ENCODE results near the gene SAMD11.
A peak's percentile ranks its signal among the peaks of the same experiment; 100 is the strongest.
"Not testable (repeated sequence)": the region's sequence is repeated elsewhere in the genome, so short reads cannot be mapped to it uniquely, and the experiment has no call there.

The SAMD11 gene

DNA sequence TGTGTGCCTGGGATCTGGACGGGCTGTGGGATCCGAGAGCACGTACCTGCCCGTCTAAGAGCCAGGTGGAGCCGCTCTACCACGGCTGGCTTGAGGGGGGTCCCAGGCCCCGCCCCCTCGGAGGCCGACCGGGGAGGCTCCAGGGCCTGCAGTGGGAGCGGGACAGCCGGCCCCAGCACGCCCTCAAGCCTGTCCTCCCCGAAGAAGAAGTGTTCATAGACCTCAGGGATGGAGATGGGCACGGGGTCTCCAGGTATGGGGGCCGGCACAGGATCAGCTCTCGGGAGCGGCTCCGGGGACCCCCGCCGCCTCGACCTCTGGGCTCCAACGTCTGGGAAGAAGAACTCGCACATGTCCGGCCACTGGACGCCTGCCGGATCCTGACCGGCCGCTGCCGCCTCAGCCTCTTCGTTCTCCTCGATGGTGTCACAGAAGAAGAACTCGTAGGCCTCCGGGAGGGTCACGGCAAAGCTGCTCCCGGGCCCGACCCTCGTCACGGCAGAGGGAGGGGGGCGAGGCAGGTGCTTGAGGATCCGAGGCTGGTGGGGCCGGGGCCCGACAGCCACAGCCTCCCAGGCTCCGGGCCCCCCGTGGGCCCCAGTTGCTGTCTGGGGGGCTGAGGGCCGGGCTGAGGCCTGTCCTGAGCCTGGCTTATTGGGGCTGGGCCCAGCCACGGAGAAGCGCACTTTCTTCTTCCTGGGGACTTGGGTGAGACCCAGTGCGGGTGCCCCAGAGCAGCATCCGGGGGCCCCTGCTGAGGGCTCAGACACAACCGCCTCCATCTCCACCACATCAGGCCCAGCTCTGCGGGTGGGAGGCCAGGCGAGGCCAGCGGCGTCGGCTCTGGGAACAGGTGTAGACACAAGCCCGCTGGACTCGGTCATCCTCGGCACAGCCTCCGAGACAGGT, 55.4 kb downstream of the SAMD11 start:
- no peak for DNase-seq

DNA sequence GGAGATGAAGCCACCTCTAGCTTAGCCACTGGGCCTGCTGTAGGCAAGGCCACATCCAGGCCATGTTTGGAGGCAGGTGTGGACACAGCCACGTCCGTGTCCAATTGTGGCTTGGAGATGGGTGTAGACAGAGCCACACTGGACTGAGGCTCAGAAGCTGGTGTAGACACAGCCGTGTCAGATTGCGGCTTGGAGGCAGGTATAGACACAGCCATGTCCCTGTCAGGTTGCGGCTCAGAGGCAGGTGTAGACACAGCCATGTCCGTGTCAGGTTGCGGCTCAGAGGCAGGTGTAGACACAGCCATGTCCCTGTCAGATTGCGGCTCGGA, 56.0 kb downstream of the SAMD11 start:
- no peak for DNase-seq

DNA sequence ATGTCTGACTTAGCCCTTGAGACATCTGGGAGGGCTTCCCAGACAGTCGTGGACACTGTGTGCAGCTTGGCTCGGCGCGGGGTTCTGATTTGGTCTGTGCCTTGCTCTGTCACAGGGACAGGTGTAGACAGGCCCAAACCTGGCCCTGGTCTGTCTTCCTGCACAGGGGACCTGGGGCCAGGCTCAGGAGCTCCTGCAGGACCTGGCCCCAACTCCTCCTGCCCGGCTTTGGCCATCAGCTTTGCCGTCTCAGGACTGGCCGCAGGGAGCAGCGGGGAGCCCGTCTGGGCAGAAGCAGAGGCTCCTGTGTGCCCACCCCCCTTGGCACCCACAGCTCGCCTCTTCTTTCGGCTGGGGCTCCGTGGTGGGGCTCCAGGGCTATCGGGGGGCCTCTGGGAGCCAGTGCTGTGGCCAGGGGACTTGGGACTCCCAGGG, 56.4 kb downstream of the SAMD11 start:
- DNase-seq: no peak

DNA sequence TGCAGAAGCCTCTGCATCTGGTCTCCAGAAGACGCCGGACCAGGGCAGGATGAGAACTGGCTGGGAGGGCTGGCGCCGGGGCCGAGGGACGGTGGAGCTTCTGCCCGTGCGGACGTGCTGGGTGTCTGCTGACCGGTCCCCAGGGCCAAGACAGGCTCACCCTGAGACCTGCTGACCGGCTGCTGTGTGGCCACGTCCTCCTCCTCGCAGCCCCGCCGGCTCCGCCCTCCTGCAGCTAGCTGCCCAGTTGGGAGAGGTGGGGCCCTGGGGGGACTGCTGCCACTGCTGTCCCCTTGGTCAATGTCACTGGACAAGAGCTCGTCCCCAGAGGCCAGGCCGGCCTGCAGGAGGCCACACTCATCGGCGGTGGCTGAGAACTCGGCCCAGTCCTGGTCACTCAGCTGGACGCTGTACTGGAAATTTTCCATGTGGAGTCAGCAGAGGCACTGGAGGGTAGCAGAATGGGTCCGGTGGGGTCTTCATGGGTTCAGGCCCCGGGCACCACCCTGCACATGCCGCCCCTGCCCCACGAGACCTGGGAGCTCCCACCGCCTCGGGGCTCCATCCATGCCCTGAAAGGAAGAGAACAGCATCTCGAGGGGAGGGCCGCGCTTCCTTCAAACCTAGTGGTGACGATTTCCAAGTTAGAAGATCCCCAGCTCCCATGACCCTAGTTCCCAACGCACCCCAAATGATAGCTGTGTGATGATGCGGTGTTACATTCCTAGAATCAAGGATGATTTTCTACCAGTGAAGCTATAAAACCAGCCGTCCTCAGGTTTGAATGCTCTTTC, 57.1 kb downstream of the SAMD11 start:
- DNase-seq: no peak

DNA sequence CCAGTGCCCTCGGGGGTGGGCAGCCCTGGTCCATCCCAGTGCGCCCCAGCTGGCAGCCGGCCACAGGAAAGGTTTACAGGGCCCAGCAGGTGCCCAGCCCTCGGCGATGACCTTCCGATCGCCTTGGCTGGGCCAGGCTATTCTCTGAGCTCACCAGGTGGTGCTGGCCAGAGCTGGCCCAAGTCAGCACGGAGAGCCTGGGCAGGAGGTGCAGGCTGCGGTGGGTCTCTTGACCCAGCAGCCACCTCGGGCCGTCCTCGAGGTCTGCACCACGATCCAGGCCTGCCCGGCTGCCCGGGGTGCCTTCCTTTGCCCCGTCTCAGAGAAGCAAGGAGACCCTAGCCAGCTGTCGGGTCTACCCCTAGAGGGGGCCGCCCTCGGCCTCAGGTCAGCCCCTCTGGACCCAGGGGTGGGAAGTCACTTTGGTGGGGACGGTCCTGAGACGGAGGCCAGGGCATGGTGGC, 57.8 kb downstream of the SAMD11 start:
- no peak for DNase-seq

DNA sequence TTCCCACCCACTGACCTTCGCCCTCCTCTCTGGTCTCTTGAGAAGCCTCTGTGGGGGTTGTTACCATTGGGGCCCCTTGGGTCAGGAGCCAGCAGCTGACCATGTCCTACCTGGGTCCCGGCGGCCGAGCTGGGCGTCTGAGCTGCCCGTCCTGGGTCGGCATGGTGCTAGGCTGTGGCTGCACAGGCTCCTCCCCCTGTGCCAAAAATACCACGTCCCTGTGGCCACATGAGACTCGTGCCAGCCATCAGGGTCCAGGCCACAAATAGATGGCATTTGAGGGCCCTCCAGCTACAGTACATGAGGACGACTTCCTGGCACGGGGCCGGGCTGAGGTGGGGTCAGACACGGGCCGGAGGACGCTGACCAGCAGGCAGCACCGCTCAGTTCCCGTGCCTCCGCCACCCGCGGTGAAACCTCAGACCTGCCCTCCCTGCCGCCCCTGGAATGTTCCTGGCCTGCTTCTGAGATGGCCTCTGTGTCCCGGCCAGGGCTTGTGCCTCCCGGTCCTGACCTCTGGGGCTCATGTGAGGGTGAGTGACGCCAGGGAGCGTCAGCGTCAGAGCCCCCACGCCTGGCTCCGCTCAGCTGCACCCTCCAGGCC, 58.3 kb downstream of the SAMD11 start, which contains the start of gene PERM1:
Gene PERM1 (minus strand): TSS at position 139 of the 604 bp plus-strand sequence. CDS start 1,064 bp downstream, outside the sequence.
- no peak for DNase-seq

DNA sequence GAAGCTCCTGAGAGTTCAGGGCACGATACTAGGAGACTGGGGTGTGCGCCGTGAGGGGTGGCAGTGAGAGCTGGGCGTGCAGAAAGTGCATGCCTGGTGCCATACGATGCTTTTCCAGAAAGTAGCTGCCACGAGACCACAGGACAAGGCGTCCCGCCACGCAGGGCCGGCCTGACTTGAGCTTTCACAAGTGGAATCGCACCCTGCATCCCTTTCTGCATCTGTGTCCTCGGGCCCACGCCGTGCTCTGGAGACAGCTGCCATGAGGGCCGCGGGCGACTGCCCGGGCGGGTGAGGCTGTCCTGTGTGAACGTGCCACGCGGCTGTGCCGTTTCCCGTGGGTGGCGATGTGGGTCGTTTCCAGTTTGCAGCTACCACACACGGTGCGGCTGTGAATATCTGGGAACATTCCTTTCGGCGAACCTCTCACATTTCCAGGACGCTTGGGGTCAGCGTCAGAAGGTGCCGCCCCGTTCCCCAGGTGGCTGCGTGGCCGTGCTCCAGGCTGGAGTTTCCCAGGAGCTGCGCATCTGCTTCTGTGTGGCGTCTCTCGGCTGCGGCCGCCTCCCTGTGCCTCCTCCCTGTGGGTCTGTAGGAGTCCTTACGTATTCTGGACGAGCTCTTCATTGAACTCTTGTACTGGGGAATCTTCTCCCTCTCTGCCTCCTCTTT, 59.2 kb downstream of the SAMD11 start:
- DNase-seq: no peak

DNA sequence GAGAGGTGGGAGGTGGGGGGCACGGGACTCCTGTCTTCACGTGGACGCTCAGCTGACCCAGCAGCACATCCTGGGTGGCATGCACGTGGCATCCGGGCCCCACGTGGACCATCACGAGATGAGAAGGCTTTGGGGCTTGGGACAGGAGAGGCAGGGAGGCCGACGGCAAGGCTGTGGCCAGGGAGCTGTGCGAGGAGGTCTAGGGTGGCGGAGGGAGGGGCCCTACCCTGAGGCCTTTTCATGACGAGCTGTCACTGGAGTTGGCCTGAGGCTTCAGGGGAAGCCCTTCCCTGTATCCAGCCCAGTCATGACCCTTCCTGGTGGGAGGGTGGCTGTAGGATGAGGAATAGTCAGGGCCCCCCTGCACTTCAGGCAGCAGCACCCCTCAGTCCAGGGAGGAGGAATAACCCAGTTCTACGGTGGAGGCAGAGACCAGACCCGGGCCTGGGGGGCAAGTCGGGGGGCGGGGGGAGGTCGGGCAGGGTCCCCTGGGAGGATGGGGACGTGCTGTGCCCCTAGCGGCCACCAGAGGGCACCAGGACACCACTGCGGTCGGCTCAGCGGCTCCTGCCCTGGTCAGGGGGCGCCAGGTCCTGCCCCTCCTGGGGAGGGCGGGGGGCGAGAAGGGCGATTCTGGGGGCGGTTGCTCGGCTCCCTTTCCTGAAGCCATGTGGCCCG, 60.2 kb downstream of the SAMD11 start:
- DNase-seq: peak; percentile 71 to 80

DNA sequence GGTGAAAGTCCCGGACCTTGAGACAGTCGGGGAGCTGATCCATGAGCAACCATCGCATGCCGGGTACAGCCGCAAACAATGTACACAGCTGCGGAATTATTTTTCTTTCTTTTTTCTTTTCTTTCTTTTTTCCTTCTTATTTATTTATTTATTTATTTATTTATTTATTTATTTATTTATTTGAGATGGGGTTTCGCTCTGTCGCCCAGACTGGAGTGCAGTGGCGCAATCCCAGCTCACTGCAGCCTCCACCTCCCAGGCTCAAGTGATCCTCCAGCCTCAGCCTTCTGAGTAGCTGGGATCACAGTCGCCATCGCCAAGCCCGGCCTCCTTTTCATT, 60.7 kb downstream of the SAMD11 start:
- DNase-seq: no peak

DNA sequence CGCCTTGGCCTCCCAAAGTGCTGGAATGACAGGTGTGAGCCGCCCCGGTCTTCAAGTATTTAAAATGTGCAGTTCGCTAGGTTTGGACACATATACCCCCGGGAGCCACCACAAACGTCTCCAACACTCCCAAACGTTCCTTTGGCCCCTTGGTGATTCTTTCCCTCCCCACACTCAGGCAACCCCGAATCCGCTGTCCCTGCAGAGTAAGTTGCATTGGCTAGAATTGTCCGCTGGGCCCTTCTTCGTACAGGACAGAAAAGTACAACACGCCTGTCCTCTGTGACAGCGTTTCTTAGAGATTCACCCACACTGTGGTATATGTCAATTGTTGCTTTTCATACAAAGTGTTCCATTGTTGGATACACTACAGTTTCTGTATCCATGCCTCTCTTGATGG, 61.4 kb downstream of the SAMD11 start:
- DNase-seq: no peak

DNA sequence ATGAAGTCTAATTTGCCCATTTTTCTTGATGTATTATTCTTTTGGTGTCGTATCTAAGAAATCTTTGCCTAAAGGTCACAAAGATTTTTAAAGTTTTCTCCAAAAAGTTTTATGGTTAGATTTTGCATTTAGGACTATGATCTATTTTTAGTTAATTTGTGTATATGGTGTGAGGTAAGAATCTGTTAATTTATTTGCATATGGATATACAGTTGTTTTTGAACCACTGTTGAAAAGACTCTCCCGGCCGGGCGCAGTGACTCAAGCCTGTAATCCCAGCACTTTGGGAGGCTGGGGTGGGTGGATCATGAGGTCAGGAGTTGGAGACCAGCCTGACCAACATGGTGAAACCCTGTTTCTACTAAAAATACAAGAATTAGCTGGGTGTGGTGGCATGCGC, 64.3 kb downstream of the SAMD11 start:
- DNase-seq: not testable (repeated sequence)

DNA sequence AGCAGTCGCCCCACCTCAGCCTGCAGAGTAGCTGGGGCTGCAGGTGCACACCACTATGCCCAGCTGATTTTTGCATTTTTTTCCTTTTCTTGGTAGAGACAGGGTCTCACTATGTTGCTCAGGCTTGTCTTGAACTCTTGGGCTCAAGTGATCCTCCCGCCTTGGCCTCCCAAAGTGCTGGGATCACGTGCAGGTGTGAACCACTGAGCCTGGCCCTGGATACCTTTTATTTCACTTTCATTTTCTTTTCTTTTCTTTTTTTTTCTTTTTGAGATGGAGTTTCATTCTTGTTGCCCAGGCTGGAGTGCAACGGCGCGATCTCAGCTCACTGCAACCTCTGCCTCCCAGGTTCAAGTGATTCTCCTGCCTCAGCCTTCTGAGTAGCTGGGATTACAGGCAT, 67.6 kb downstream of the SAMD11 start:
- not testable (repeated sequence) for DNase-seq

DNA sequence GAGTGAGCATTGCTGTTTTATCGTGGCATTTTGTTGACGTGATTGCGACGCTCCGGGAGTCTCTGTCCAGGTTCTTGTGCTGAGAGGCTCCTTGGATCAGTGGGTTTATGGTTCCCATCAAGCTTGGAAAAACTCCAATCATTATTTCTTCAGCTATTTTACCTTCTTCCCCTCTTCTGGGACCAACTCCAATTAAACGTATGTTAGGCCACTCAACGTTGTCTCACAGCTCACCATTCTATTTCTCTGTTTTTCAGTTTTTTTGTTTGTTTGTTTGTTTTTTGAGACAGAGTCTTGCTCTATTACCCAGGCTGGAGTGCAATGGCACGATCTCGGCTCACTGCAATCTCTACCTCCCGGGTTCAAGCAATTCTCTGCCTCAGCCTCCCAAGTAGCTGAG, 68.2 kb downstream of the SAMD11 start:
- DNase-seq: no peak

DNA sequence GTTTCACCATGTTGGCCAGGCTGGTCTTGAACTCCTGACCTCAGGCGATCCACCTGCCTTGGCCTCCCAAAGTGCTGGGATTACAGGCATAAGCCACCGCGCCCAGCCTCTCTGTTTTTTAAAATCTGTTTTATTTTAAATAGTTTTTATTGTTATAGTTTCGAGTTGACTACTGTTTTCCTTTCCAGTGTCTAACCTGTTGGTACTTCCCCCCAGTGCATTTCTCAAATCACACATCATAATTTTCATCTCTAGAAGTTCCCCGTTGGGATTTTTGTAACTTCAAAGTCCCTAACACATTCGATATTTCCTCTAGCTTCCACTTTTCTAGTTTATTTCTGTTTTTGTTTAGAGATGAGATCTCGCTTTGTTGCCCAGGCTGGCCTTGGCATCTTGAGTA, 68.6 kb downstream of the SAMD11 start:
- no peak for DNase-seq

DNA sequence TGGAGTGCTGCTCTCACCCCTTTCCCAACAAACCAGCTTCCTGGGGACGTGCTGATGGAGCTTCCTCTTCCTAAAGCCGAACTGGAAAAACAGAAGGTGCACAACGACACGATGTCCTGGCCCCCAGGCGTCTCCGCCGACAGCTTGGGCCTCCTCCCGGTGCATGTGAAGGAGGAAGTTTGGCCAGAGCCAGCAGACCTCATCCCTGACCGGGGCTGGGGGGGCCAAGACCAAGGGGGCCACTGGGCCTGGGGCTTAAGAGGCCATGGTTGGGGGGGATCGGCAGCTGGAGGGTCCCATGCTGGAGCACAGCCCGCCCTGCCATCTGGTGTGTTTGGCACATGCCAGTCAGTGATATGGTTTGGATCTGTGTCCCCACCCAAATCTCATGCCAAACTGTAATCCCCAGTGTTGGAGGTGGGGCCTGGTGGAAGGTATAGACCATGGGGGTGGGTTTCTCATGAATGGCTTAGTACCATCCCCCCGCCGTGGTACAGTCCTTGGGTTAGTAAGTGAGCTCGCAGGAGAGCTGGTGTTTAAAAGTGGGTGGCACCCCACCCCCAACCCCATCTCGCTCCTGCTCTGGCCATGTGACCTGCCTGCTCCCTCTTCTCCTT, 69.8 kb downstream of the SAMD11 start:
- no peak for DNase-seq

All from activated T-cell treated with anti-CD3 and anti-CD28 coated beads, Interleukin-2, amount 50 U/mL, for 48 hours (primary cell).